Pancreas (tissue), 10 donors: ENCODE data around the gene SEZ6L. TPM values are rescaled to one million over a fixed set of nuclear protein-coding genes. Genes with fewer than 3 reads are reported as not detected.

Experiments used
- ATAC-seq, 4 donors: fragments of 200-7000 bp; cut with Tn5 transposase; one replicate each; pipeline versions ENCODE4 v1.8.0 to v1.9.1; 2020; ENCODE audit warnings: mild to moderate bottlenecking in 4 of 4, moderate library complexity in 4 of 4
- DNase-seq, 6 donors: peaks; one replicate each; pipeline ENCODE4 v3.0.0-alpha.2; 2020
- FAIRE-seq: peaks from 2 replicates; lab custom pipeline; 2012; peaks lifted over from hg19 to GRCh38; lab: Jason Lieb, UNC
- H3K27ac ChIP-seq, 4 donors: fragments of 200-600 bp; sonication (generic); 1 replicate in 3 of 4; 2 replicates in 1 of 4; pipeline versions ENCODE4 v1.5.0 to v1.8.0; 2020
- H3K27me3 ChIP-seq, 4 donors: fragments of 200-600 bp; one replicate each; pipeline ENCODE4 v1.8.0; 2021
- H3K36me3 ChIP-seq, 3 donors: fragments of 200-600 bp; sonication (generic) in 1 of 3; one replicate each; pipeline versions ENCODE4 v1.5.0 to v1.8.0; 2020 to 2021
- H3K4me1 ChIP-seq, 3 donors: fragments of 200-600 bp; one replicate each; pipeline ENCODE4 v1.8.0; 2021
- H3K4me3 ChIP-seq, 4 donors: fragments of 200-600 bp; sonication (generic) in 2 of 4; one replicate each; pipeline versions ENCODE4 v1.5.0 to v1.8.0; 2020 to 2021
- H3K9me3 ChIP-seq, 4 donors: fragments of 200-600 bp; one replicate each; pipeline ENCODE4 v1.8.0; 2021
- CTCF ChIP-seq, 4 donors: fragments of 200-600 bp; sonication (generic) in 3 of 4; IDR thresholded peaks; one replicate each; pipeline versions ENCODE4 v1.5.0 to v1.8.0; 2021; ENCODE audit warnings: antibody characterized with exemption in 4 of 4
- WGBS, 2 donors: extraction: QIAGEN DNeasy Blood & Tissue Kit; methylation state at CpG; one replicate each; pipeline ENCODE4 v1.1.7; 2013; 5-methylcytosine and 5-hydroxymethylcytosine counted together
- intact Hi-C, 3 donors: fragments of 100-400 bp; cut with DNase I; formaldehyde crosslinking; loops; one replicate each; pipeline versions ENCODE4 v1.11.1 to v1.14.2; 2022
- polyA plus RNA-seq, 2 donors: library from polyadenylated mRNA; stranded (reverse); fragments of 200-250 nt; gene quantifications; one replicate each; pipeline ENCODE4 v1.2.3, GENCODE V29; 2013
- total RNA-seq, 6 donors: library from RNA; stranded (reverse); fragmentation: NEBNext Ultra II Directional in 4 of 6; extraction: Animal tissue kit (Norgen Biotek cat#: 25700) in 4 of 6; gene quantifications; one replicate each; pipeline versions ENCODE4 v1.2.1 to v1.2.4, GENCODE V29; 2021 to 2023
- donor health status: healthy with polysubstance abuse.
- donor health status: DM: no; HTN: no; CAD: no; lungs with moderate emphysema.
- donor health status: DM: no; HTN: no; CAD: no.
- donor health status: control.
- donor health status: control.
- donor health status: Bipolar disorder and iron deficiency.
- donor health status: DM: yes; HTN: yes; CAD: no.
- donor health status: DM: no; HTN: no; CAD: no.
- donor health status: DM: no; HTN: no; CAD: no.
- donor health status: DM: yes; HTN: yes; CAD: no.

Gene SEZ6L
- total and polyA plus RNA-seq, 8 donors: 0.32 to 6.6 (median 2.0) TPM

GRCh38 chr22:26383968-26384556 is 214.8 kb downstream of the SEZ6L start:
- no peaks in the 10 kb centered on the region for H3K9me3 ChIP-seq
- H3K27ac ChIP-seq: no peak overlapping the region
- no peaks in the 10 kb centered on the region for H3K4me1 ChIP-seq
- ATAC-seq (no peak), DNase-seq (no peak), FAIRE-seq (no peak)
- intact Hi-C loops: no loop called here
- H3K4me3 ChIP-seq: no peak overlapping the region
- no peaks in the 10 kb centered on the region for H3K27me3 ChIP-seq
- 55 to 78% methylated on average over 7 of the region's 7 CpGs for WGBS, 2 donors
- no peak for TF ChIP-seq CTCF (IDR thresholded peaks at IDR 0.05)
- no peaks in the 10 kb centered on the region for H3K36me3 ChIP-seq

- no peak for DNase-seq
- ATAC-seq: no peak
- no peak for FAIRE-seq
- Histone ChIP-seq H3K4me1 (no peaks in the 10 kb centered on the region), H3K9me3 (no peaks in the 10 kb centered on the region), H3K36me3 (no peaks in the 10 kb centered on the region), H3K27me3 (no peaks in the 10 kb centered on the region), H3K27ac (no peak overlapping the region), H3K4me3 (no peak overlapping the region)
- no peak for TF ChIP-seq CTCF (IDR thresholded peaks at IDR 0.05)
- 44 to 85% methylated on average over 1 of the region's 1 CpG for WGBS, 2 donors
- intact Hi-C loops: no loop called here
Measured at GRCh38 chr22:26385164-26385563, 215.9 kb downstream of the SEZ6L start.

GRCh38 chr22:26389125-26389524 is 219.9 kb downstream of the SEZ6L start:
- intact Hi-C loops: no loop called here
- FAIRE-seq (no peak), DNase-seq (no peak), ATAC-seq (no peak)
- Histone ChIP-seq H3K27ac (no peak overlapping the region), H3K9me3 (no peaks in the 10 kb centered on the region), H3K27me3 (no peaks in the 10 kb centered on the region), H3K4me1 (no peaks in the 10 kb centered on the region), H3K36me3 (no peaks in the 10 kb centered on the region), H3K4me3 (no peak overlapping the region)
- 55 to 63% methylated on average over 3 of the region's 3 CpGs for WGBS, 2 donors
- TF ChIP-seq CTCF (IDR thresholded peaks at IDR 0.05): no peak

- ATAC-seq (no peak), FAIRE-seq (no peak), DNase-seq (no peak)
- no peak for TF ChIP-seq CTCF (IDR thresholded peaks at IDR 0.05)
- intact Hi-C loops: no loop called here
- Histone ChIP-seq H3K4me1 (no peaks in the 10 kb centered on the region), H3K9me3 (no peaks in the 10 kb centered on the region), H3K27ac (no peak overlapping the region), H3K36me3 (no peaks in the 10 kb centered on the region), H3K27me3 (no peaks in the 10 kb centered on the region), H3K4me3 (no peak overlapping the region)
- 79 to 90% methylated on average over 1 of the region's 1 CpG for WGBS, 2 donors
Measured at GRCh38 chr22:26391091-26391490, 221.8 kb downstream of the SEZ6L start.

GRCh38 chr22:26391623-26392022 is 222.4 kb downstream of the SEZ6L start:
- ATAC-seq: no peak
- no peak for DNase-seq
- WGBS, 2 donors: 67 to 88% methylated on average over 2 of the region's 2 CpGs
- no peaks in the 10 kb centered on the region for H3K27me3 ChIP-seq
- no peak for TF ChIP-seq CTCF (IDR thresholded peaks at IDR 0.05)
- intact Hi-C loops: no loop called here
- no peaks in the 10 kb centered on the region for H3K9me3 ChIP-seq
- H3K4me1 ChIP-seq: no peaks in the 10 kb centered on the region
- FAIRE-seq: no peak
- H3K27ac ChIP-seq: no peak overlapping the region
- no peaks in the 10 kb centered on the region for H3K36me3 ChIP-seq
- H3K4me3 ChIP-seq: no peak overlapping the region
